MCF 10A (cell line): ENCODE measurements around the gene NAP1L4. TPM values are rescaled to one million over a fixed set of nuclear protein-coding genes. Genes with fewer than 3 reads are reported as not detected.

Experiments used
- BruUV-seq: library from RNA; stranded (reverse); fragments of 400-500 nt; replicated peaks from 2 replicates; lab custom pipeline; 2021; lab: Mats Ljungman, UMichigan
- CTCF ChIA-PET: fragments of 300-600 bp; sonication (Branson Sonifier 250); formaldehyde crosslinking; extraction: SDS; loops from one replicate; lab custom pipeline; 2021; ENCODE audit warnings: antibody characterized with exemption, inconsistent platforms; lab: Yijun Ruan, JAX
- POLR2A ChIA-PET: fragments of 300-600, 350-650 bp; sonication (Branson Sonifier 250); formaldehyde crosslinking; extraction: SDS; loops from one replicate; lab custom pipeline; 2020; ENCODE audit warnings: antibody characterized with exemption, inconsistent platforms; lab: Yijun Ruan, JAX
- DNase-seq: peaks from one replicate; pipeline ENCODE4 v3.0.0-alpha.2; 2018; ENCODE audit not compliant: unreplicated experiment
- H3K27ac Mint-ChIP-seq: one replicate; pipeline ENCODE4 v1.8.0; 2022; ENCODE audit warnings: mild to moderate bottlenecking, low read depth, mixed read lengths; ENCODE audit not compliant: unreplicated experiment
- H3K27me3 Mint-ChIP-seq: one replicate; pipeline ENCODE4 v1.8.0; 2022; ENCODE audit warnings: mixed read lengths; ENCODE audit not compliant: insufficient read depth, unreplicated experiment
- H3K36me3 Mint-ChIP-seq: one replicate; pipeline ENCODE4 v1.8.0; 2022; ENCODE audit warnings: mild to moderate bottlenecking, moderate library complexity, mixed read lengths; ENCODE audit not compliant: insufficient read depth, unreplicated experiment
- H3K4me1 Mint-ChIP-seq: one replicate; pipeline ENCODE4 v1.8.0; 2022; ENCODE audit warnings: mixed read lengths; ENCODE audit not compliant: insufficient read depth, unreplicated experiment
- H3K4me3 Mint-ChIP-seq: one replicate; pipeline ENCODE4 v1.8.0; 2022; ENCODE audit warnings: mild to moderate bottlenecking, moderate library complexity, mixed read lengths; ENCODE audit not compliant: unreplicated experiment
- H3K9me3 Mint-ChIP-seq: one replicate; pipeline ENCODE4 v1.8.0; 2022; ENCODE audit warnings: mixed read lengths; ENCODE audit not compliant: unreplicated experiment
- intact Hi-C: fragments of 100-400 bp; cut with micrococcal nuclease; formaldehyde crosslinking; loops from 2 replicates; pipeline ENCODE4 v1.14.1; 2022
- total RNA-seq: library from RNA; stranded (reverse); gene quantifications from 2 replicates; pipeline ENCODE4 v1.2.3, GENCODE V29; 2022
- TF ChIP-seq, protein P1 (sequence below): fragments of 200-600 bp; IDR thresholded peaks from one replicate; pipeline ENCODE4 v1.8.0; 2022; ENCODE audit warnings: antibody characterized with exemption, mild to moderate bottlenecking; ENCODE audit not compliant: unreplicated experiment

Gene NAP1L4
- total RNA-seq, 1 experiment from 2014 or later: 103 TPM

DNA sequence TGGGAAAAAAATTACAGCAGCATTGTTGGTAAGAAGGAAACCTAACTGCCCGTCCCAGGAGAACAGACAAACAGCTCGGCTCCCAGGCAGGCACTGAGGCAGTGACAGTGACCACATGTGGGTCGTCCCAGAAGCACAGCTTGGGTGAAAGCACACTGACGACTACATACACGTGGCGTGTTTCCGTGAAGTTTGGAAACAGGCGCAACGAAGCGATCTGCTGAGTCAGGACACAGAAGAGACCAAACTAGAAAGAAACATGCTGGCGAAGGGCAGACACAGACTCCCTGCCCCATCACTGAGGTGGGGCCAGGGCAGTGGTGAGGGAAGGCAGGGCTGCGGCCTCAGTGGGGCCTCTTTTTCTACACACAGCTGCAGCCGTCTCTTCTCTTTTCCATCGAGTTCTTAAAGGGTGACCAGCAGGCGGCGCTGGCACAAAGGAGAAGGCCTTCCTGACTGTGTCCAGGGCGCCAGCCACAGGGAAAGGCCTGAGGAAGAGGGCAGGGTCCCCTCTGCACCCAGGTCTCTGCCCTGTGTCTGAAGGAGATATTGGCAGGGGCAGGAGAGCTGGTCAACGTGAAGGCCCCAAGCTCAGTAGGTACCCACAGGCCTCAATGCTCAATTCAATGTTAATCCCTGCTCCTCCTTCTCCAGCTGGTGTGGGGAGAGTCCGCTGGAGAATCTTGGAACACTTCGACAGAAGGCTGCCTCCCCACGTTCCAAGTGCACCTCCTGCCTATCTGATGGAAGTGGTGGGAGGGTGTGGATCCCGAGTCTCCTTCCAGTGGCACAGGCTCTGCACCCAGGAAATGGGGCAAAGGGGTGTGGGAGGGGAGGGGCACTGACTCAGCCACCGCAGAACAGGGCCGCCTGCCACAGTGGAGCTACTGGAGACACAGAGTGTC, 45.2 kb upstream of the NAP1L4 start:
- TF ChIP-seq, protein P1, sequence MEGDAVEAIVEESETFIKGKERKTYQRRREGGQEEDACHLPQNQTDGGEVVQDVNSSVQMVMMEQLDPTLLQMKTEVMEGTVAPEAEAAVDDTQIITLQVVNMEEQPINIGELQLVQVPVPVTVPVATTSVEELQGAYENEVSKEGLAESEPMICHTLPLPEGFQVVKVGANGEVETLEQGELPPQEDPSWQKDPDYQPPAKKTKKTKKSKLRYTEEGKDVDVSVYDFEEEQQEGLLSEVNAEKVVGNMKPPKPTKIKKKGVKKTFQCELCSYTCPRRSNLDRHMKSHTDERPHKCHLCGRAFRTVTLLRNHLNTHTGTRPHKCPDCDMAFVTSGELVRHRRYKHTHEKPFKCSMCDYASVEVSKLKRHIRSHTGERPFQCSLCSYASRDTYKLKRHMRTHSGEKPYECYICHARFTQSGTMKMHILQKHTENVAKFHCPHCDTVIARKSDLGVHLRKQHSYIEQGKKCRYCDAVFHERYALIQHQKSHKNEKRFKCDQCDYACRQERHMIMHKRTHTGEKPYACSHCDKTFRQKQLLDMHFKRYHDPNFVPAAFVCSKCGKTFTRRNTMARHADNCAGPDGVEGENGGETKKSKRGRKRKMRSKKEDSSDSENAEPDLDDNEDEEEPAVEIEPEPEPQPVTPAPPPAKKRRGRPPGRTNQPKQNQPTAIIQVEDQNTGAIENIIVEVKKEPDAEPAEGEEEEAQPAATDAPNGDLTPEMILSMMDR: peak; percentile 88
- Mint-ChIP-seq H3K36me3 (peaks cover 98% of the 10 kb centered on the region), H3K4me3 (no peak overlapping the region), H3K27me3 (no peaks in the 10 kb centered on the region), H3K27ac (no peak overlapping the region), H3K4me1 (peaks cover 19% of the 10 kb centered on the region), H3K9me3 (no peaks in the 10 kb centered on the region)
- BruUV-seq: no TSS peak
- ChIA-PET POLR2A (interaction anchor here (0.5 to 3.0 kb wide), 11 partner anchors 12 to 343 kb away, joined by 3 to 14 read pairs (median 3); no protein-coding TSS in a partner anchor), CTCF (interaction anchor here (0.6 to 8.2 kb wide), 50 partner anchors 9 to 645 kb away, joined by 3 to 160 read pairs (median 4); partner anchors contain the start of gene CARS1)
- intact Hi-C loops: loop anchor here (1.0 to 5.0 kb wide), 2 partner anchors 54 to 180 kb away; partner anchors contain the start of gene MRGPRG
- DNase-seq: peak; percentile 84

- no peaks in the 10 kb centered on the region for H3K9me3 Mint-ChIP-seq
- ChIA-PET POLR2A (interaction anchor here (2.1 to 3.0 kb wide), 2 partner anchors 49 to 55 kb away, joined by 10 to 14 read pairs; no protein-coding TSS in a partner anchor), CTCF (interaction anchor here (0.7 to 8.2 kb wide), 12 partner anchors 8 to 180 kb away, joined by 4 to 160 read pairs (median 12); partner anchors contain the start of gene CARS1)
- DNase-seq: no peak
- intact Hi-C loops: loop anchor here (5.0 kb wide), 1 partner anchor 181 kb away; the partner anchor contains the start of gene MRGPRG
- no peak overlapping the region for H3K4me3 Mint-ChIP-seq
- peaks cover 97% of the 10 kb centered on the region for H3K36me3 Mint-ChIP-seq
- no peaks in the 10 kb centered on the region for H3K27me3 Mint-ChIP-seq
- TF ChIP-seq, protein P1: no peak
- H3K4me1 Mint-ChIP-seq: peaks cover 15% of the 10 kb centered on the region
- BruUV-seq: no TSS peak
- peak overlapping the region; percentile 7 for H3K27ac Mint-ChIP-seq
Observed at GRCh38 chr11:3036419-3036818, 44.3 kb upstream of the NAP1L4 start.

DNA sequence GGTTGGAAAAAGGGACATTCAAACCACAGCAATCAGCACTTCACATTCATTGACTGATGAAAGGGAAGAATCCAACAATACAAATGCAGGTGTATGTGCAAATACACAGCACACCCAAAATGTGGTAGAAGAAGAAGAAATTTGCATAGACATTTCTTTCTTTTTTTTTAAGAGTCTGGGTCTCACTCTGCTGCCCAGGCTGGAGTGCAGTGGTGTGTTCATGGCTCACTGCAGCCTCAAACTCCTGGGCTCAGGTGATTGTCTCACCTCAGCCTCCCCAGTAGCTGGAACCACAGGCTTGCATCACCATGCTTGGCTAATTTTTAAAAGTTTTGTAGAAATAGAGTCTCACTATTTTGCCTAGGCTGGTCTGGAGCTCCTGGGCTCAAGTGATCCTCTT, 43.2 kb upstream of the NAP1L4 start:
- H3K9me3 Mint-ChIP-seq: no peaks in the 10 kb centered on the region
- ChIA-PET CTCF (interaction anchor here (0.6 to 8.2 kb wide), 11 partner anchors 14 to 1263 kb away, joined by 3 to 160 read pairs (median 3); partner anchors contain the start of gene CARS1), POLR2A (interaction anchor here (0.9 to 1.1 kb wide), 2 partner anchors 46 to 55 kb away, joined by 3 read pairs; no protein-coding TSS in a partner anchor)
- H3K27me3 Mint-ChIP-seq: no peaks in the 10 kb centered on the region
- no peak overlapping the region for H3K4me3 Mint-ChIP-seq
- H3K36me3 Mint-ChIP-seq: peaks cover 94% of the 10 kb centered on the region
- no TSS peak for BruUV-seq
- intact Hi-C loops: loop anchor here (5.0 kb wide), 1 partner anchor 182 kb away; the partner anchor contains the start of gene MRGPRG
- peaks cover 14% of the 10 kb centered on the region for H3K4me1 Mint-ChIP-seq
- no peak for DNase-seq
- TF ChIP-seq, protein P1: no peak
- H3K27ac Mint-ChIP-seq: no peak overlapping the region
